HG02943 (cell line): ENCODE data around the gene ZNF57.
A peak's percentile ranks its signal among the peaks of the same experiment; 100 is the strongest.
"Not testable (repeated sequence)": the region's sequence is repeated elsewhere in the genome, so short reads cannot be mapped to it uniquely, and the experiment has no call there.

Source experiments
- ATAC-seq: cut with Tn5 transposase; IDR thresholded peaks from one replicate; pipeline ENCODE4 v1.9.1; 2021; ENCODE audit warnings: mild to moderate bottlenecking, low read depth, moderate library complexity; ENCODE audit not compliant: unreplicated experiment

Gene ZNF57

DNA sequence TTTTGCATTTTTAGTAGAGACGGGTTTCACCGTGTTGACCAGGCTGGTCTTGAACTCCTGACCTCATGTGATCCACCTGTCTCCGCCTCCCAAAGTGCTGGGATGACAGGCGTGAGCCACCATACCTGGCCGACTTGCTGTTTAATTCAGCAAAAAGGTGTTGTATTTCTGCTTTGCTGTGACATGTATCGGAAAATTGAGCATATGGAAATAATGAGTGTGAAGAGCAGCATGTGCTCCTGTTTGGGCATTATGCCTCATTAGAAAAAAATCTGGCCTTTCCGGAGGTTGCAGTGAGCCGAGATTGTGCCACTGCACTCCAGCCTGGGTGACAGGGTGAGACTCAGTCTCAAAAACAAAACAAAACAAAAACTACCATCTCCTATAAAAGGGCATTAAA lies 10.2 kb upstream of the ZNF57 start:
- ATAC-seq, result not testable (repeated sequence)

DNA sequence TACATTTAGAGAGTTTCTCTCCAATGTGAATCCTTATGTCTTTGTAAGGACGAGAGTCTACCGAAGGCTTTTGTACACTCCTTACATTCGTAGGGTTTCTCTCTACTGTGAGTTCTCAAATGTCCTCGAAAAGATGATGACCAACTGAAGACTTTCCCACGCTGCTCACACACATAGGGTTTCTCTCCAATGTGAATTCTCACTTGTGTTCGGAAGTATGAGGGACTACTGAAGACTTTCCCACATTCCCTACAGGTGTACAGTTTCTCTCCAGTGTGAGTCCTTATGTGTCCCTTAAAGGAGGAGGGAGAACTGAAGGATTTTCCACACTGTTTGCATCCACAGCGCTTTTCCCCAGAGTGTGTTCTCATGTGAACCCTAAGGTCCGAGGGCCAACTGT lies 4.0 kb upstream of the ZNF57 start:
- no peak for ATAC-seq

DNA sequence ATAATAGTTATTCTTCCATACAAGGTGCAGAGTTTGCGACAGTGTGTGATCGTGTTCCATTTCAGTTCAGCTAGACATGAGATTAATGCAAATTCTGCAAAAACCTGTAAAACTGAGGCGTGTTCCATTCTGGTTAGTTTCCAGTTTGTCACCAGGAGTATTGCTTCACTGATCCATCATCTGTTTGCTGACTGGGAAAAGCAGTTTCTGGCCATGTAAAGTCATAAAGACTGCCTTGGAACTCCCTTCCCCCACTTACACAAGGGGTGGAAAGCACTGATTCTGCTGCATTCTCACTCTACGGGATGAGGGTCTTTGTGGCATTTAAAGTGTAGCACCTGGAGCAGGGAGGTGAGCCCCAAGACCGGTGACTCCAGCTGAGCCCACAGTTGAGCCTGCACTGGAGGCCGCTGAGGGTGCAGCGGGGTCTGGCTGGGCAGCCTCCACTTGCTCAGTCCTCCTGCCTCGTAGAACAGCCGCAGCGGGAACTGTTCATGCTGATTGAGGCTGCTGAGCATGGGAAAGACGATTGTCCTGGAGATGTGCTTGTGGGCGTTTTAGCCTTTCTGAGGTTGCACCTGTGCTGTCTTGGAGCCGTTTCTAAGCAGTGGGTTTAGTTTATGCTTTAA lies 2.0 kb downstream of the ZNF57 start:
- ATAC-seq, result no peak

DNA sequence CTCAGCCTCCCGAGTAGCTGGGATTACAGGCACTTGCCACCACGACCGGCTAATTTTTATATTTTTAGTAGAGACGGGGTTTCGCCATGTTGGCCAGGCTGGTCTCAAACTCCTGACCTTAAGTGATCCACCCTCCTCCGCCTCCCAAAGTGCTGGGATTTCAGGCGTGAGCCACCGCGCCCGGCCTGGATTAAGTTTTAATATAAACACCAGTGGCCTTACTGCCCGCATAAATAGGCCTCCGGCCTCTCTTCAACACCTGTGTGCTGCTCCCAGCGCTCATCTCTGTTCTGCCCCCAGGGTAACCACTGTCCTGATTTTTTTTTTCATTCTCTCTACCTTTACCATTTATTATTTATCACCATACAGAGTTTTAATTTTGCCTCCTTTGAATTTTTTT lies 2.6 kb downstream of the ZNF57 start:
- ATAC-seq, result not testable (repeated sequence)

DNA sequence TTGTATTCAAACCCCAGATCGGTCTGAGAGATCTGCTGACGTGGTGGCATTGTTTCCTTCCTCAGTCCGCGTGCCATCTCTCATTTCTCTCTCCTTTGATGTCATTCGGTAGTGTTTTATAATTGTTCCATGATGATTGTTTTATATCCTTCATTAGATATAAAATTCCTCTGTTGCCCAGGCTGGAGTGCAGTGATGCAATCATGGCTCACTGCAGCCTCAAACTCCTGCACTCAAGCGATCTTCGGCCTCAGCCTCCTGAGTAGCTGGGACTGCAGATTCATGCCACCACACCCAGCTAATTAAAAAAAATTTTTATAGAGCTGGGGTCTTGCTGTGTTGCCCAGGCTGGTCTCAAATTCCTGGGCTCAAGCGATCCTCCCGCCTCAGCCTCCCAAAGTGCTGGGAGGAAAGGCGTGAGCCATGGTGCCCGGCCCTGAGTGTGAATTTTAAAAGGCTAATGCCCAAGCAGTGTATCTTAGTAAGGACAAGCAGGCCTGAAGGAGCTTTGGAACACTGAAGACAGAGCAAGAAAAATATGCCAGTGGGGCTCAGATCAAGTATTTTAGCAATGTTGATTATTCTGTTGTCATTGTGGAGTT lies 5.3 kb downstream of the ZNF57 start:
- ATAC-seq, result no peak

DNA sequence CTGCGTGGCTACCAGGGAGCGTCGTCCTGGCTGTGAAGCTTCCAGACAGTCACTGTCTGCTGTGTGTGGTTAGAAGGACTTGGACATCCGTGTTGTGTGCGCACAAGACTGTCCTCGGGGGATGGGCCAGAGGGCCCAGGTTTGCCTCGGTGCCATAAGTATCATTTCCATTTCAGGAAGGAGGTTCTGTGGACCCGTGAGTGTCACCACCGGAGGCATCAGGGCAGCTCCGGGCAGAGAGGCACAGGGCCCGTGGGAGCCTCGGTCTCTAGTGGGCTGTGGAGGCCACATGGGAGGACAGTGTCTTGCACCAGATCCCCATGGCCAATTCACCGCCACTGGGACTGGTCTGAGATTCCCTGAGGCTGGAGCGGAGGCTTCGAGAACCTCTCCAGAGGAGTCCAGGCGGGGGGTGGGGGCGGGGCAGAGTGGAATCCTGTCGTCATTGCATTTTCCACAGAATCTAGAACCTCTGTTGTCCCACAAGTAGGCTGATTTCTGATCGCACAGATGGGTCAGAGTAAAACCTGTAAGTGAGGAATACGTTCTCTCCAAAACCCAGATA lies 6.0 kb downstream of the ZNF57 start:
- ATAC-seq, result no peak

DNA sequence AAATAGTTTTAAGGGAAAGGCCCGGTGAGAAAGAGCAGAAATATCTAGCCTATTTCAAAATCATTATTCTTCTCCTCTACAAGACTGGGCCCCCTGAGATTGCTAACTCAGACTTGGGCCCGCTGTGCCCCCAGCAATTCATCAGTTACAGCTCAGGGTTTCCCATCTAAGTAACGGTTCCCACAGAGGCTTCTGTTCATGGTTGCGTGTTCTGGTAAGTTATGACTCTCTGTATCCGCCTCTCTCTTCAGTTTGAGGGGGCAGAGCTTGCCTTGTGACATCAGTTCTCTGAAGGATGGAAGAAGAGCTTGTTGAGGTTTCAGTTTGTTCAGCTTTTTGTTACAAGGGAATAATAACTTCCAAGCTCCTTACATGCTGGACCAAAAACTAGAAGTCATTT lies 11.6 kb downstream of the ZNF57 start:
- ATAC-seq, result no peak

DNA sequence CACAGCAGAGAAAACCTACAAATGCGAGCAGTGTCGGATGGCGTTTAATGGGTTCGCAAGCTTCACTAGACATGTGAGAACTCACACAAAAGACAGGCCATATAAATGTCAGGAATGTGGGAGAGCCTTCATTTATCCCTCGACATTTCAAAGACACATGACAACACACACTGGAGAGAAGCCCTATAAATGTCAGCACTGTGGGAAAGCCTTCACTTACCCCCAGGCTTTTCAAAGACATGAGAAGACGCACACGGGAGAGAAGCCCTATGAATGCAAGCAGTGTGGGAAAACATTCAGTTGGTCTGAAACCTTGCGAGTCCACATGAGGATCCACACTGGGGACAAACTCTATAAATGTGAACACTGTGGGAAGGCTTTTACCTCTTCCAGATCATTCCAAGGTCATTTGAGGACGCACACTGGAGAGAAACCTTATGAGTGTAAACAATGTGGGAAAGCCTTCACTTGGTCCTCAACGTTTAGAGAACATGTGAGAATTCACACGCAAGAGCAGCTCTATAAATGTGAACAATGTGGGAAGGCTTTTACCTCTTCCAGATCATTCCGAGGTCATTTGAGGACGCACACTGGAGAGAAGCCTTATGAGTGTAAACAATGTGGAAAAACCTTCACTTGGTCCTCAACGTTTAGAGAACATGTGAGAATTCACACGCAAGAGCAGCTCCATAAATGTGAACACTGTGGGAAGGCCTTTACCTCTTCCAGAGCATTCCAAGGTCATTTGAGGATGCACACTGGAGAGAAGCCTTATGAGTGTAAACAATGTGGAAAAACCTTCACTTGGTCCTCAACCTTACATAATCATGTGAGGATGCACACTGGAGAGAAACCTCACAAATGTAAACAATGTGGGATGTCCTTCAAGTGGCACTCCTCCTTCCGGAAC lies 16.8 kb downstream of the ZNF57 start:
- no peak for ATAC-seq

DNA sequence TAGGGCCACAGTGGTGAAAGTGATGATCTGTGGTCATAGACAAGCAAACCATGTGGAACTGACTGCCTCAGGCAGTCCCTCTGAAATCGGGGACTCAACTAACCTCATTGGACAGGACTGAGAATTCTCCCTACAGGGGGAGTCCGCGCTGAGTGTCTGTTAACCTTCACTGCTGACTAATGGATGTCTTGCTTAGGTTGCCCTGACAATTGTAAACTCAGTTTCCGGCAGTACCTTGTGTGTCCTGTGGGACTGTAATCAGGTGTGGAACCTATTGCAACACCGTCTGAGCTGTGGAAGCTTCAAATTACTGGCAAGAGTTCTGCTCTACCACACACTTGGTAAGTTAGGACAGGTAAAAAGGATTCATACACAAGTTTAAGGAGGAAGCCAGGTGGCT lies 22.3 kb downstream of the ZNF57 start:
- ATAC-seq, result no peak

DNA sequence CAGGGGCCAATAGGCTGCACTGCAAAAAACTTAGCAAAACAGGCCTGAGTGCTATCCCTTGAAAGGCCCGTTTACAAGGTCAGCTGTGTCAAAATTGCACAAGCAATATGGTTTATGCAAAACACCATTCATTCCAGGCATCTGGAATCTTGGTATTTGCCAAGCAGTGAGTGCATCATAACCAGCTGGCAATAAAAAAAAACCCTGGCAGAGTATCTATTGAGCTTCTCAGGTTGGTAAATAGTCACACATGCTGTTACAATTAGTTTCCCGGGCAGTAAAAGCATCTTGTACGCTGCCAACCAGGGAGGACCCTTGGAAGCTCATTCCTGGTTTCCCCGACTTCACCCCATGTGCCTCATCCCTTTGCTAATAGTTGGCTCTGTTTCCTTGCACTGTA lies 22.8 kb downstream of the ZNF57 start:
- no peak for ATAC-seq

DNA sequence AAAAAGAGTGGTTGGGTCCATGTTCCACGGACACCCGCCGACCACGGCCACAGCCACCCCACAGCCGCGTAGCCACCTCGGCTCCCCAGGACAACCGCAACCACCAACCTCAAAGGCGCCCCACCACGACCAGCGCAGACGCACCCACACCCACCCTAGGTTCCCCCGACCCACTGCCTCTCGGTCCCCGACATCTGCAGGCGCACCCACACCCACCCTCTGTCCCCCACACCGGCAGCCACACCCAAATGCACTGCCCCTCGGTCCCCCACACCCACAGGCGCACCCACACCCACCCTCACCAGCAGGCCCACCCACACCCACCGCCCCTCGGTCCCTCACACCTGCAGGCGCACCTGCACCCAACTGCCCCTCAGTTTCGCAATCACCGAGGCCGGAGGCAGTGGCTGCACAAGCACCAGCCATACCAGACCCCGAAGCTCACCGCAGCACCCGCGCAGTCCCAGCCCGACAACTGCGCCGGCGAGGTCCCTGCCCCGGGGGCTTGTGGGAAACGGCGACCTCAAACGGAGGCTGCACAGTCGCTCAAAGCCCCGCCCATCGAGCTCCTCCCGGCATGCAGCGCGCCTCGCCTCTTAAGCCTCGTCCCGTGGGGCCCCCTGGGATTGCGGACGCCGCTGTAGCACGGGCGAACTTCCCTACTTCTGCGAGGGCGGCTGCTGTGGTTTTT lies 25.8 kb downstream of the ZNF57 start:
- ATAC-seq, result no peak

DNA sequence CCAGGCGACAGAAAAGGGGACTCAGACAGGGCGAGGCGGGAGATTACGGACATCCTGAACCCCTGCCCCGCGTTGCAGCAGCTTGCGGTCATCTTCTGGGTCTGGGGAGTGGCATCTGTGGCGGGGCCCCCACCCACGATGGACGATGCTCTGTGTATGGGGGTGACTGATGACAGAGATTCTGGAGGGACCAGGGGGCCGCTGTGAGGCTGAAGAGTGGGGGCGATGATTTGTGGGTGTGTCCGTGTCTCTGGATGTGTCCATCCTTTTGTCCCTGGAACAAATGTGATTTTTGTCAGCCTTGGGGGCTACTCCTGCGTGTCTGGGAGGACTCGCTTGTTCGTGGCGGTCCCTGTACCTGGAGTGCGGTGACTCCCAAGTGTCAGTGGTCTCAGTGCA lies 26.3 kb downstream of the ZNF57 start:
- ATAC-seq, result no peak

DNA sequence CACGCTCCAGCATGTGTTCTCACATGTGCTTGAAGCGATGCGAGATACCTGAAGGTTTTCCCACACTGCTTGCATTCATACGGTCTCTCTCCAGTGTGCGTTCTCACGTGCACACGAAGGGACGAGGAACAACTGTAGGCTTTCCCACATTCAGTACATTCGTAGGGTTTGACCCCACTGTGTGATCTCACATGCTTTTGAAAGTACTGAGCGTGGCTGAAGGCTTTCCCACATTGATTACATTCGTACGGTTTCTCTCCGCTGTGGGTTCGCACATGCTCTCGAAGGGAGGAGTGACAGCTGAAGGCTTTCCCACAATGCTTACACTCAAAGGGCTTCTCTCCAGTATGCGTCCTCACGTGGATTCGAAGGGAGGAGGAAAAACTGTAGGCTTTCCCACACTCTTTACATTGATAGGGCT lies 32.8 kb downstream of the ZNF57 start:
- ATAC-seq, result no peak

DNA sequence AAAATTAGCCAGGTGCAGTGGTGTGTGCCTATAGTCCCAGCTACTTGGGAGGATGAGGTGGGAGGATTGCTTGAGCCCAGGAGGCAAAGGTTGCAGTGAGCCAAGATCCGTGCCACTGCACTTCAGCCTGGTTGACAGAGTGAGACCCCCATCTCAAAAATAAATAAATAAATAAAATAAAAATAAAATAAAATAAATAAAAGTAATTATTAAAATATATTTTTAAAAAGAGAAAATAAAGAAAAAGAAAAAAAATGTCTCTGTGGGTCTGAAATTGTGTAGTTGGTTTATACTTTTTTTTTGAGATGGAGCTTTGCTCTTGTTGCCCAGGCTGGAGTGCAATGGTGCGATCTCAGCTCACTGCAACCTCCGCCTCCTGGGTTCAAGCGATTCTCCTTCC lies 35.1 kb downstream of the ZNF57 start:
- not testable (repeated sequence) for ATAC-seq

DNA sequence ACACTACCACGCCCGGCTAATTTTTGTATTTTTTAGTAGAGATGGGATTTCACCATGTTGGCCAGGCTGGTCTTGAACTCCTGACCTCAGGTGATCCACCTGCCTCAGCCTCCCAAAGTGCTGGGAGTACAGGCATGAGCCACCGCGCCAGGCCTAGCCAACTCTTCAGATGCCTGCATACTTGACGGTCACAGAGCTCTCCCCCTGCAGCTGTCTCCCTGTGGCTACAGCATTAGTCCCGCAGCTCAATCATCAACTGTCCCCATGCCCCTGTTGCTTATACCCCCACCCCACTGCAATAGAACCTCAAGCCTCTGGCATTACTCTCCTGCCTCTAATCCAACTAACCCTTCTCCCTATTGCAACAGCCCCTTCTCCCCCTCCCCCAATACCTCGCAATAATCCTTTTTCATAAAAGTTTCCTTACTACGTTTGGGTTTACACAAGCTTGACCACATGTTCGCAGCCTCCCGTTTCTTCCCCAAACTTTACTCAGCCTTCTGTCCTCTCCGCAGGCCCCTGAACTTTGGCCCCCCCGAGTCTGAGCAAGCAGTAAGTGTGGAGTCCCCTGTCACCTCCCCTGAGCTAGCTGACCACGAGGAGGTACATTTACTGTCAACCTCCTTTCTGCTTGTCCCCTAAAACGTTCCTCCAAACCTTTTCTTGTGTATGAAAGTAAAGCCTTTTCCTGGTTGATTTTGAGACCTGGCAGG lies 42.4 kb downstream of the ZNF57 start:
- no peak for ATAC-seq

DNA sequence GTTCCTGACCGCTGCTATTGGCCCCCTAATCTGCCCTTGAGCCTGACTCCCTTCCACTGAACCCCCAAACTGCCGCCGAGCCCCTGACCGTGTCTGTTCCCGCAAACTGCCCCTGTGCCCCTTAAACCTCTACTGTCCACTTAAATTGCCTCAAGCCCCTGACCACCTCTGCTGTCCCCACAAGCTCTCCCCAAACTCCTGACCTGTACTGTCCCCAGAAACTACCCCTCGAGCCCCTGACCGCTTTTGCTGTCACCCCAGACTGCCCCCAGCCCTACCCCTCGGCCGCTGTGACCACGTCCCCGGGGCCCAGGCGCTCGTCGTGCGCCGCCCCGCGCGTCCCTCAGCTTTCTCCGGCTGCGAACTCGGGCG lies 43.7 kb downstream of the ZNF57 start:
- no peak for ATAC-seq

DNA sequence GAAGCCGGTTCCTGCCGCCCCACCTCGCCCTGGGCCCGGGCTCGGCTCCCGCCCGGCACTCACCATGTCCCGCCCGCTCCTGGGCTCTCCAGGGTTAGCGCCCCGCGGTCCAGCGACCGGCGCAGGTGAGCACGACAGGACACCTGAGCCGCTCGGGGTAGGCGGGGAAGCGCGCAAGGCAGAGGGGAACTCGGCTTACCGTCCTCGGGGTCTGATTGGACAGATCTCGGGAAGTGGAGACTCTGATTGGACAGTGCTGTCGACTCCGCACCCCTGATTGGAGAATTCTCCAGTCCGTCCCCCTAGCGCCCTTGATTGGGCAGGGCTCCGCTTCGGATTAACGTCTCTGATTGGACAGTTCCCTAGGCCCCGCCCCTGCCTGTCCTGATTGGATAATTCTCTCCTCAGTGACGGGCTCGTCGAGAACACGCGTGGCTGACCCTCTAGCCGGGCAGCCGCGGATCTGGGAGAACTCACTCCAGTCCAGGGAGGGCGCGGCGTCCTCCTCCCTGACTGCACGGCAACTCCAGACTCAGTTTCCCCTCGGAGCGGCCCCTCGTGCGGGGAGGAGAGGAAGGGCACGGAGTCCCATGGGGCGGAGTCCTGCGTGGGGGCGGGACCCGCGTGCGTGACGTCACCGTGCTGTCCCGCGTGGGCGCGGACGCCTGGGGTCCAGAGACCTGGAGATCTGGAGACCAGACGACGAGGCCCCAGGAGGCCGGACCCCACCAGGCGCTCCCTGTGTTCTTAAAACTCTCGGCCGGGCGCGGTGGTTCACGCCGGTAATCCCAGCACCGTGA lies 44.2 kb downstream of the ZNF57 start, which contains the start of gene ZNF77:
Gene ZNF77 (minus strand): TSS at position 197 of the 800 bp plus-strand sequence. CDS start 131 bp downstream, at position 66.
- ATAC-seq, result peak; percentile 96

DNA sequence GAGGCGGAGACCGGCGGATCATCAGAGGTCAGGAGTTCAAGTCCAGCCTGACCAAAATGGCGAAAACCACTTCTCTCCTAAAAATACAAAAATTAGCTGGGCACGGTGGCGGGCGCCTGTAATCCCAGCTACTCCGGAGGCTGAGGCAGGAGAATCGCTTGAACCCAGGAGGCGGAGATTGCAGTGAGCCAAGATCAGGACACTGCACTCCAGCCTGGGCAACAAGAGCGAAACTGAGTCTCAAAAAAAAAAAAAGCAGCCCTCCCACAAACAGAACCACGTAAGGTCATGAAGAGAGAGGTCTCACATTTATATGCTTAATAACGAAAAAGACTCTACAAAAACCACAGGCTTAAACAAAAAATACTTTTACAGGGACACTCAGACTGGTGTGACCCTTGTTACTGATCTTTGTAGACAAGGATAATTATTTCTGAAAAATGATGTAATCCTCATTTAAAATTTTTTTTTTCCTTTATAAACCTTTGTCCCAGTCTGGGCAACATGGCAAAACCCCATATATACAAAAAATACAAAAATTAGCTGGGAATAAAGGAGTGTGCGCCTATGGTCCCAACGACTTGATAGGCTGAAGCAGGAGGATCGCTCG lies 45.0 kb downstream of the ZNF57 start:
- no peak for ATAC-seq

DNA sequence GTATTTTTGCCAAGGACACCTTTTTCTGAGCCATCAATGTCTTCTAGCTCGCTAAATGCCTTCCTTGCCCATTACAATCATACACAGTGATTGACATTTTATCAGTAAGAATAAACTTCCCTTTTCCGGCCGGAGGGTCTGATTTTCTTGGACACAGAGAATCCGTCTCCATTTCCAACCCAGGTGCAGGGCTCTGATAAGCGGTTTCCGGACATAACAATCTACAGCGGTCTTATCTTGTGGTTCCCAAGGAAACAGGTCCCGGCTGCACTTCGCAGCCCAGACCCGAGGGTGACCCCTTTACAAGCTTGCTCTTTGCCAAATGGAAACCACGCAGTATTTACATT lies 49.2 kb downstream of the ZNF57 start:
- ATAC-seq, result no peak
